ENCODE results near the gene NDEL1. TPM values are rescaled to one million over a fixed set of nuclear protein-coding genes. Genes with fewer than 3 reads are reported as not detected.

Gene NDEL1
- total RNA-seq, 1 donor from 2014 or later: 51.7 TPM

DNA sequence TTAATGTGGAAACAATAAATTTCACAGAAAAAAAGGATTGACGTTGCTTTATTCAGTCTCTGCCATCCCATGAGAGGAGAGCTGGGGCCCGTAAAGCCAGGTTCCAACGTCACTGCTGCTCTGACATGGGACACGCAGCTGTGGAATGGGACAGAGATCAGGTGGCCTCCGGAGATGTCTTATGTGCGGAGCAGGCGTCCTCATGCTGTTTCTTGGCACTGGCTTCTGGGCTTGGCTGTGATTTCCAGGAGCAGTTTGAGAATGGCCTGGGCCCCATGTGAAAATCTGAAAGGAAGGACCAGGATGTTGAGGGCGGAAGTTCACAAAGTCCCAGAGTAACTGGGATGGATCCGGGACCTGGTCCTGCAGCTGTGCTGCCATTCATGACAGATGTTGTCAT lies 32.4 kb downstream of the NDEL1 start:
- peaks cover 3% of the 10 kb centered on the region for H3K27me3 Mint-ChIP-seq (ENCODE audit: unreplicated experiment)
- H3K4me1 Mint-ChIP-seq (ENCODE audit: low read depth, unreplicated experiment): peaks cover 41% of the 10 kb centered on the region
- H3K4me3 Mint-ChIP-seq (ENCODE audit: unreplicated experiment): no peak overlapping the region
- H3K27ac Mint-ChIP-seq (ENCODE audit: unreplicated experiment): peak overlapping the region; percentile 43
- peaks cover under 1% of the 10 kb centered on the region for H3K9me3 Mint-ChIP-seq (ENCODE audit: unreplicated experiment)
- TF ChIP-seq CTCF (IDR thresholded peaks at IDR 0.05; ENCODE audit: partially characterized antibody, unreplicated experiment): no peak
- H3K36me3 Mint-ChIP-seq (ENCODE audit: unreplicated experiment): no peaks in the 10 kb centered on the region
- DNase-seq: no peak

DNA sequence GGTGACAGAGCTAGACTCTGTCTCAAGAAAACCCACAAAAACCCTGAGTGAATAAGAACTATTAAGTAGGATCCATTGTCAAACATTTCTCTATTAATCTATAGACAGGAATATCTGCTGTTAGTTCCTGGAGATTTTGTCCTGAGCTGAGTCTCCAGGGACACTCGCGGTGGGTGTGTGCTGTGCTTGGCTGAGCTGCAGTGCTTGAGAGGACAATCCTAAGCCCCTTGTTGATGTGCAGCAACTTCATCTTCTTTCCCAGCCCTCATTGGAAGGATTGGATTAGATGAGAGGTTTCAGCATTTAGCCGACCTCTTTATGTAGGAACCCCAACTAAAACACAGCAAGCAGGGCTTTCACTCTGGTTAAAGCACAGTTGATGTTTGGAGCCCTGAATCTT lies 33.3 kb downstream of the NDEL1 start:
- Mint-ChIP-seq H3K36me3 (ENCODE audit: unreplicated experiment) (peaks cover 1% of the 10 kb centered on the region), H3K27ac (ENCODE audit: unreplicated experiment) (no peak overlapping the region), H3K4me1 (ENCODE audit: low read depth, unreplicated experiment) (peaks cover 38% of the 10 kb centered on the region), H3K27me3 (ENCODE audit: unreplicated experiment) (peaks cover 3% of the 10 kb centered on the region), H3K9me3 (ENCODE audit: unreplicated experiment) (no peaks in the 10 kb centered on the region), H3K4me3 (ENCODE audit: unreplicated experiment) (no peak overlapping the region)
- DNase-seq: no peak
- TF ChIP-seq CTCF (IDR thresholded peaks at IDR 0.05; ENCODE audit: partially characterized antibody, unreplicated experiment): no peak

DNA sequence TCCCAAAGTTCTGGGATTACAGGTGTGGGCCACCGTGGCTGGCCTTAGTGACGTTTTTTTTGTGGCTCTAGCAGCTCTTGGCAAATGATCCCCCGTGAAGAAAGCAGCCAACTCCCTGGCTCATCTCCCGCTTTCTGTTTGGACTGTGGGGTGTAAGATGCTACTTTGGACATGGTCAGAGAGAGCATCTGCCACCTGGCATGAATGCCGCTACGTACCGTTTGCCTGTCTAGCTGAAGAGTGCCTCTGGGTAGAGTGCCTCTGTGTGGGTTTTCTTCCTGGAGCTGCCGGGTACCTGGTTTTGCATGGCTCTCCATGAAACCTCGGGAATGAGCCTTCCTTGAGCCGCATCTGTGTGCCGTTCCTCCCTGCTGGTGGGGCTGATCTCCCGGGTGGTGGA lies 34.3 kb downstream of the NDEL1 start:
- Mint-ChIP-seq H3K4me3 (ENCODE audit: unreplicated experiment) (no peak overlapping the region), H3K9me3 (ENCODE audit: unreplicated experiment) (peaks cover 7% of the 10 kb centered on the region), H3K4me1 (ENCODE audit: low read depth, unreplicated experiment) (peaks cover 31% of the 10 kb centered on the region), H3K27ac (ENCODE audit: unreplicated experiment) (no peak overlapping the region), H3K27me3 (ENCODE audit: unreplicated experiment) (peaks cover 6% of the 10 kb centered on the region), H3K36me3 (ENCODE audit: unreplicated experiment) (peaks cover 8% of the 10 kb centered on the region)
- no peak for DNase-seq
- TF ChIP-seq CTCF (IDR thresholded peaks at IDR 0.05; ENCODE audit: partially characterized antibody, unreplicated experiment): no peak

DNA sequence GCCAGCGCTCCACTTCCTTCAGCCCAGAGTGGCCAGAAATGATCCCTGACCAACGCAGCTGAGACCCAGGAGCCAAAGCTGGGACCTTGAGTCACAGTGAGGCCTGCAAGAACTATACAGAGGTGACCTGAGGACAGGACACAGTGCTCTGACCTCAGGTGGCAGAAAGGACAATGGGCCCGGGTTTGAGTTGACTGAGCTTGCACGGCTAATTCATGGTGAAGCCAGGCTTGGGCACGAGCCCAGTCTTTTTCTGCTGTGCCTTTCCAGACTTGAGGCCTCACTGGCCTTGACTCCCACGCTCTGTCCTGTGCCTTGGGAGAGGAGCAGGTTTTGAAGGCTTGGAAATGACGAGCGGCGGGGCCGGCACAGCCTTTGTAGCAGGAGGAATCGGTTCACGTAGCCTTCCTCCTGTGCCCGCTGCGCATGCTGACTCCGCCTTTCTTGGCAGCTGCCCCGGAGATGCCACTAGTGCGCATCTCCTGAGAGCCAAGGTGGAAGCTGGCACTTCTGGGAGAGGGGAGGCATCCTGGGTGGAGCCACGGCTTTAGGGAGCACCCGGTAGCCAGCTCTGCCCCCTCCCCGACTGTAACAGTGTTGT lies 34.9 kb downstream of the NDEL1 start:
- H3K27me3 Mint-ChIP-seq (ENCODE audit: unreplicated experiment): peaks cover 6% of the 10 kb centered on the region
- H3K4me3 Mint-ChIP-seq (ENCODE audit: unreplicated experiment): no peak overlapping the region
- peaks cover 28% of the 10 kb centered on the region for H3K4me1 Mint-ChIP-seq (ENCODE audit: low read depth, unreplicated experiment)
- peaks cover 12% of the 10 kb centered on the region for H3K9me3 Mint-ChIP-seq (ENCODE audit: unreplicated experiment)
- H3K36me3 Mint-ChIP-seq (ENCODE audit: unreplicated experiment): peaks cover 14% of the 10 kb centered on the region
- no peak overlapping the region for H3K27ac Mint-ChIP-seq (ENCODE audit: unreplicated experiment)
- TF ChIP-seq CTCF (IDR thresholded peaks at IDR 0.05; ENCODE audit: partially characterized antibody, unreplicated experiment): no peak
- no peak for DNase-seq

- H3K9me3 Mint-ChIP-seq (ENCODE audit: unreplicated experiment): peaks cover 17% of the 10 kb centered on the region
- peaks cover 10% of the 10 kb centered on the region for H3K4me1 Mint-ChIP-seq (ENCODE audit: low read depth, unreplicated experiment)
- H3K36me3 Mint-ChIP-seq (ENCODE audit: unreplicated experiment): peaks cover 23% of the 10 kb centered on the region
- no peak overlapping the region for H3K4me3 Mint-ChIP-seq (ENCODE audit: unreplicated experiment)
- no peak for TF ChIP-seq CTCF (IDR thresholded peaks at IDR 0.05; ENCODE audit: partially characterized antibody, unreplicated experiment)
- peaks cover 6% of the 10 kb centered on the region for H3K27me3 Mint-ChIP-seq (ENCODE audit: unreplicated experiment)
- DNase-seq: no peak
- no peak overlapping the region for H3K27ac Mint-ChIP-seq (ENCODE audit: unreplicated experiment)
Measured at GRCh38 chr17:8472663-8473062, 37.0 kb downstream of the NDEL1 start.

Measured in glutamatergic neuron (in vitro differentiated cells).